HepG2 (cell line): ENCODE results near the gene HBQ1. TPM values are rescaled to one million over a fixed set of nuclear protein-coding genes. Genes with fewer than 3 reads are reported as not detected.

Source experiments
- ARNTL ChIP-seq: sonication (generic); formaldehyde crosslinking; IDR thresholded peaks from 2 replicates; pipeline ENCODE4 v1.4.0; 2020; ENCODE audit warnings: mild to moderate bottlenecking, missing genetic modification reagents
- DNMT3B ChIP-seq: conservative IDR thresholded peaks from 2 replicates; pipeline ENCODE4 v1.6.1; 2016; ENCODE audit warnings: missing biosample characterization, control low read depth
- EED ChIP-seq: sonication (generic); formaldehyde crosslinking; IDR thresholded peaks from 2 replicates; pipeline ENCODE4 v1.5.0; 2020; ENCODE audit warnings: mild to moderate bottlenecking, missing genetic modification reagents
- GTF3A ChIP-seq: sonication (generic); formaldehyde crosslinking; conservative IDR thresholded peaks from 2 replicates; pipeline ENCODE4 v1.4.0; 2020; ENCODE audit warnings: mild to moderate bottlenecking, missing genetic modification reagents
- NFIC ChIP-seq: IDR thresholded peaks from 2 replicates; pipeline ENCODE4 v1.6.1; 2012; ENCODE audit warnings: mild to moderate bottlenecking, low read length, inconsistent platforms
- NONO ChIP-seq, 2 experiments: fragments of 450-650 bp in 1 of 2; sonication (generic) in 1 of 2; formaldehyde crosslinking in 1 of 2; IDR thresholded peaks in 1 of 2; conservative IDR thresholded peaks in 1 of 2; 2 replicates each; pipeline versions ENCODE4 v1.6.1 to v1.8.0; 2017 to 2022; ENCODE audit warnings: mild to moderate bottlenecking in 1 of 2, missing genetic modification reagents in 1 of 2, moderate library complexity in 1 of 2
- RXRA ChIP-seq: sonication (generic); formaldehyde crosslinking; IDR thresholded peaks from 2 replicates; pipeline ENCODE4 v1.5.1; 2020; ENCODE audit warnings: missing genetic modification reagents
- SMAD1 ChIP-seq: sonication (generic); formaldehyde crosslinking; IDR thresholded peaks from 2 replicates; pipeline ENCODE4 v1.4.0; 2020; ENCODE audit warnings: missing genetic modification reagents, low read depth, mild to moderate bottlenecking, borderline replicate concordance
- YEATS4 ChIP-seq: sonication (generic); formaldehyde crosslinking; IDR thresholded peaks from 2 replicates; pipeline ENCODE4 v1.4.0; 2020; ENCODE audit warnings: missing genetic modification reagents, borderline replicate concordance
- ZNF318 ChIP-seq: sonication (generic); formaldehyde crosslinking; IDR thresholded peaks from 2 replicates; pipeline ENCODE4 v1.4.0; 2020; ENCODE audit warnings: mild to moderate bottlenecking, missing genetic modification reagents
- ZNF569 ChIP-seq: sonication (generic); formaldehyde crosslinking; IDR thresholded peaks from 2 replicates; pipeline ENCODE4 v1.5.0; 2020; ENCODE audit warnings: mild to moderate bottlenecking, missing genetic modification reagents, moderate library complexity, borderline replicate concordance
- polyA plus RNA-seq, 8 experiments: library from polyadenylated mRNA; depleted of rRNA in 3 of 8; stranded (reverse) in 7 of 8; unstranded in 1 of 8; fragments of >200 nt; fragmentation: Illumina TruSeq in 4 of 8; extraction: Trizol in 4 of 8; gene quantifications; 2 replicates each; pipeline versions ENCODE4 v1.2.1 to v1.2.3, GENCODE V29; 2011 to 2016; ENCODE audit warnings: low read depth in 4 of 8, missing spikeins in 1 of 8, mixed read lengths in 1 of 8; ENCODE audit not compliant: insufficient read depth in 1 of 8
- total RNA-seq, 5 experiments: library from RNA; depleted of rRNA; stranded (reverse); fragments of >200 nt; fragmentation: Illumina TruSeq; extraction: Trizol; gene quantifications; 2 replicates each; pipeline ENCODE4 v1.2.3, GENCODE V29; 2016; ENCODE audit warnings: low read depth in 1 of 5

HBQ1 gene
- total and polyA plus RNA-seq, 2 of the 13 experiments (the other 11 are each of a cell fraction or from before 2014, with no cell fraction given): 4.9 to 7.4 TPM

GRCh38 chr16:180681-181564, 664 bp downstream of the HBQ1 start (continued):
- TF ChIP-seq NONO (IDR thresholded peaks at IDR 0.05) (no peak), NONO (CRISPR knock-in tag; conservative IDR thresholded peaks at IDR 0.05) (peak; percentile 99), GTF3A (CRISPR knock-in tag) (0 out of 2 replicates have a peak, but pooled peaks have one; percentile 48), ARNTL (peak; percentile 93), RXRA (CRISPR knock-in tag) (peak; percentile 59; the same call in 1 of the 2 replicates), ZNF569 (no peak; the same call in 1 of the 2 replicates), ZNF318 (CRISPR knock-in tag) (peak; percentile 95), NFIC (no peak), YEATS4 (CRISPR knock-in tag) (peak; percentile 94), SMAD1 (CRISPR knock-in tag) (no peak), EED (CRISPR knock-in tag) (peak; percentile 99), DNMT3B (CRISPR knock-in tag) (no peak)
